K562 (cell line): Measurements from ENCODE around the gene PGRMC2. TPM values are rescaled to one million over a fixed set of nuclear protein-coding genes. Genes with fewer than 3 reads are reported as not detected.

Experiments used
- ARID3A ChIP-seq: IDR thresholded peaks from 2 replicates; pipeline ENCODE4 v1.6.1; 2012; ENCODE audit warnings: low read depth, low read length, improper control_type of control experiment, borderline replicate concordance
- BACH1 ChIP-seq: fragments of 200-800 bp; sonication (Bioruptor generic); IDR thresholded peaks from 2 replicates; pipeline ENCODE4 v1.6.1; 2016; ENCODE audit warnings: missing genetic modification characterization, missing compliant biosample characterization
- BRF1 ChIP-seq: IDR thresholded peaks from 3 replicates; pipeline ENCODE4 v1.6.1; 2011; ENCODE audit warnings: borderline replicate concordance, mild to moderate bottlenecking; ENCODE audit not compliant: insufficient read length; ENCODE audit errors: extremely low read depth
- CHAMP1 ChIP-seq: fragments of 450-650 bp; IDR thresholded peaks from 2 replicates; pipeline ENCODE4 v1.6.1; 2016; ENCODE audit warnings: mild to moderate bottlenecking
- ELF4 ChIP-seq: fragments of 450-650 bp; formaldehyde crosslinking; IDR thresholded peaks from 2 replicates; pipeline ENCODE4 v1.4.0; 2022; ENCODE audit warnings: missing genetic modification characterization
- EWSR1 ChIP-seq: fragments of 450-650 bp; IDR thresholded peaks from 2 replicates; pipeline ENCODE4 v1.6.1; 2018; ENCODE audit warnings: borderline replicate concordance, mild to moderate bottlenecking, low read depth, moderate library complexity; ENCODE audit not compliant: partially characterized antibody
- FOXM1 ChIP-seq, 2 experiments: fragments of 450-650 bp in 1 of 2; sonication (generic) in 1 of 2; formaldehyde crosslinking in 1 of 2; IDR thresholded peaks; 2 replicates each; pipeline versions ENCODE4 v1.6.1 to v1.9.0; 2017 to 2022; ENCODE audit warnings: low read depth in 2 of 2, mild to moderate bottlenecking in 2 of 2, missing genetic modification reagents in 1 of 2, moderate library complexity in 1 of 2
- GATAD2B ChIP-seq: fragments of 450-650 bp; IDR thresholded peaks from 2 replicates; pipeline ENCODE4 v1.6.1; 2017; ENCODE audit warnings: mild to moderate bottlenecking, borderline replicate concordance
- GTF2F1 ChIP-seq: IDR thresholded peaks from 2 replicates; pipeline ENCODE4 v1.6.1; 2011; ENCODE audit warnings: low read depth, low read length, improper control_type of control experiment
- HDAC3 ChIP-seq: fragments of 450-650 bp; IDR thresholded peaks from 2 replicates; pipeline ENCODE4 v1.6.1; 2018; ENCODE audit warnings: borderline replicate concordance, mild to moderate bottlenecking, moderate library complexity; ENCODE audit not compliant: partially characterized antibody
- HNRNPUL1 ChIP-seq: fragments of 200-400 bp; formaldehyde crosslinking; IDR thresholded peaks from 2 replicates; pipeline ENCODE4 v1.6.1; 2017; ENCODE audit warnings: low read length
- IFI16 ChIP-seq: fragments of 250-450 bp; sonication (Bioruptor Pico); IDR thresholded peaks from 2 replicates; pipeline ENCODE4 v2.1.2; 2022; ENCODE audit warnings: mild to moderate bottlenecking, inconsistent platforms
- KDM1A ChIP-seq, 2 experiments: fragments of 450-650 bp; IDR thresholded peaks; 2 replicates each; pipeline ENCODE4 v1.6.1; 2016; ENCODE audit warnings: mild to moderate bottlenecking in 2 of 2
- NCOA2 ChIP-seq, 2 experiments: fragments of 450-650 bp; IDR thresholded peaks; 2 replicates each; pipeline ENCODE4 v1.6.1; 2018; ENCODE audit warnings: mild to moderate bottlenecking in 2 of 2, moderate library complexity in 1 of 2; ENCODE audit not compliant: partially characterized antibody in 2 of 2
- NFIX ChIP-seq: fragments of 250-450 bp; sonication (Bioruptor Pico); IDR thresholded peaks from 2 replicates; pipeline ENCODE4 v1.4.0; 2020; ENCODE audit warnings: low read depth, mild to moderate bottlenecking, moderate library complexity
- RCOR1 ChIP-seq, 2 experiments: IDR thresholded peaks; 2 replicates each; pipeline ENCODE4 v1.6.1; 2012; ENCODE audit warnings: low read depth in 2 of 2, low read length in 2 of 2, borderline replicate concordance in 1 of 2, improper control_type of control experiment in 1 of 2
- RFX7 ChIP-seq: fragments of 250-450 bp; sonication (Bioruptor Pico); IDR thresholded peaks from 2 replicates; pipeline ENCODE4 v1.5.1; 2021; ENCODE audit warnings: mild to moderate bottlenecking
- SMAD4 ChIP-seq: fragments of 250-450 bp; sonication (Bioruptor Pico); conservative IDR thresholded peaks from 2 replicates; pipeline ENCODE4 v1.8.0; 2021; ENCODE audit warnings: inconsistent platforms, mild to moderate bottlenecking, moderate library complexity
- SRSF3 ChIP-seq: fragments of 200-400 bp; formaldehyde crosslinking; IDR thresholded peaks from 2 replicates; pipeline ENCODE4 v1.6.1; 2016; ENCODE audit warnings: mild to moderate bottlenecking, low read length, moderate library complexity; ENCODE audit not compliant: insufficient read depth
- TCF7L2 ChIP-seq: fragments of 150-350 bp; IDR thresholded peaks from 2 replicates; pipeline ENCODE4 v1.6.1; 2016; ENCODE audit warnings: low read depth, mild to moderate bottlenecking, low read length, moderate library complexity
- XRCC5 ChIP-seq: fragments of 200-400 bp; formaldehyde crosslinking; IDR thresholded peaks from 2 replicates; pipeline ENCODE4 v1.6.1; 2017; ENCODE audit warnings: low read depth, mild to moderate bottlenecking, low read length
- ZC3H8 ChIP-seq: fragments of 450-650 bp; IDR thresholded peaks from 2 replicates; pipeline ENCODE4 v1.6.1; 2017
- ZFP36 ChIP-seq: fragments of 150-350 bp; IDR thresholded peaks from 2 replicates; pipeline ENCODE4 v1.6.1; 2018; ENCODE audit warnings: low read length, low read depth; ENCODE audit not compliant: partially characterized antibody
- ZNF12 ChIP-seq: sonication (generic); formaldehyde crosslinking; IDR thresholded peaks from 2 replicates; pipeline ENCODE4 v1.4.0; 2020; ENCODE audit warnings: mild to moderate bottlenecking, missing genetic modification reagents
- ZNF212 ChIP-seq: fragments of 450-650 bp; formaldehyde crosslinking; IDR thresholded peaks from 2 replicates; pipeline ENCODE4 v1.4.0; 2020; ENCODE audit warnings: mild to moderate bottlenecking
- ZNF780A ChIP-seq: fragments of 250-450 bp; sonication (Bioruptor Pico); IDR thresholded peaks from 2 replicates; pipeline ENCODE4 v1.5.0; 2021; ENCODE audit warnings: mild to moderate bottlenecking
- polyA plus RNA-seq, 8 experiments: library from polyadenylated mRNA; depleted of rRNA in 4 of 8; stranded (reverse) in 5 of 8; unstranded in 3 of 8; fragments of >200 nt; fragmentation: Nextera tagmentation in 2 of 8; fragmentation: Illumina TruSeq in 1 of 8; extraction: Ambion mirVana in 2 of 8; extraction: Trizol in 1 of 8; gene quantifications; 2 replicates each; pipeline versions ENCODE4 v1.2.1 to v1.2.3, GENCODE V29; 2011 to 2014; ENCODE audit warnings: inconsistent platforms in 1 of 8, missing spikeins in 1 of 8
- total RNA-seq, 7 experiments: library from RNA; depleted of rRNA in 6 of 7; stranded (reverse); fragments of >200 nt in 6 of 7; fragmentation: Illumina TruSeq in 2 of 7; extraction: Trizol in 2 of 7; gene quantifications; 2 replicates each; pipeline versions ENCODE4 v1.2.1 to v1.2.3, GENCODE V29; 2011 to 2021; ENCODE audit warnings: low replicate concordance in 1 of 7

Gene PGRMC2
- total and polyA plus RNA-seq, 9 of the 15 experiments (the other 6 are each of a cell fraction or from before 2014, with no cell fraction given): 12.4 to 81.3 (median 22.7) TPM

DNA sequence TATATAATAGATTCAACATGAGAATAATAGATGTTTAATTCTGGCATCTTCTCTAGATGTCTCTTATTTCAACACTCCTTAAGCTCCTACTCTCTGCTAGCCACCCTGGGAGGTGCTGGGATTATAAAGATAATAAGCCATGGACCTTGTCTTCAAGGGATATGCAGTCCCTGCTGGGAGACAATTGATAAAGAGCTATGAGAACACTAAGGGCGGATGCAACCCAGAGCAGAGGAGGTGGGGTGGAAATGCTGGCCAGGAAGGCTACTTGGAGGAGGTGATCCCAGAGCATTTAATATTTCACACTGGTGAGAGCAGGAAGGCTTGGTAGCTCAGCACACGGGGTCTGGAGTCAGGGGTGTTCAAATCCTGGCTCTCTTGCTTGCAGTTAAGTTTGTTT lies 18.3 kb upstream of the PGRMC2 start (continued):
- TF ChIP-seq CHAMP1 (no peak), SMAD4 (CRISPR knock-in tag) (no peak), NCOA2 (IDR thresholded peaks at IDR 0.05; ENCODE audit: partially characterized antibody in 2 of 2) (peak in 1 of 2 experiments; percentile 22), BACH1 (tag) (no peak), ZNF212 (CRISPR knock-in tag) (no peak), ARID3A (peak; percentile 65; the same call in 1 of the 2 replicates), SRSF3 (no peak), ZNF12 (CRISPR knock-in tag) (no peak), EWSR1 (no peak), ZNF780A (CRISPR knock-in tag) (no peak), IFI16 (no peak), RFX7 (no peak), HDAC3 (peak; percentile 22), FOXM1 (IDR thresholded peaks at IDR 0.05; ENCODE audit: low read depth) (no peak; the same call in 1 of the 2 replicates), FOXM1 (CRISPR knock-in tag; IDR thresholded peaks at IDR 0.05; ENCODE audit: low read depth) (no peak), ZC3H8 (no peak), NFIX (CRISPR knock-in tag) (no peak), ZFP36 (peak; percentile 98), GATAD2B (no peak), BRF1 (no peak), GTF2F1 (no peak), ELF4 (CRISPR knock-in tag) (no peak), XRCC5 (no peak), TCF7L2 (no peak), RCOR1 (IDR thresholded peaks at IDR 0.05; ENCODE audit: borderline replicate concordance in 1 of 2, low read depth in 2 of 2, low read length in 2 of 2) (peak in 1 of 2 experiments; percentile 64; a peak in 2 of 4 replicates), KDM1A (IDR thresholded peaks at IDR 0.05) (peak; percentile 40 to 72), HNRNPUL1 (no peak)
